C4-2B (cell line): ENCODE measurements around the gene CDC42EP2.

Source experiments
- H3K27ac ChIP-seq: fragments of 450-650 bp; 2 replicates; pipeline ENCODE4 v1.5.1; 2017
- CTCF ChIP-seq: fragments of 450-650 bp; conservative IDR thresholded peaks from 2 replicates; pipeline ENCODE4 v1.5.1; 2017; ENCODE audit warnings: mild to moderate bottlenecking
- ZFX ChIP-seq: fragments of 450-650 bp; IDR thresholded peaks from 2 replicates; pipeline ENCODE4 v1.6.1; 2017

Gene CDC42EP2

GRCh38 chr11:65314501-65315203 is at the start of gene CDC42EP2:
TSS of gene CDC42EP2 (plus strand) at chr11:65314866. CDS start at chr11:65320899, 6,033 bp downstream.
- peak within 1 kb of the TSS; percentile 93 for H3K27ac ChIP-seq
- no peak for TF ChIP-seq CTCF
- TF ChIP-seq ZFX: no peak

- TF ChIP-seq ZFX (no peak), CTCF (peak; percentile 75)
Observed at GRCh38 chr11:65266210-65266609, 48.5 kb upstream of the CDC42EP2 start.

GRCh38 chr11:65274735-65275682 is 39.7 kb upstream of the CDC42EP2 start:
- no peak overlapping the region for H3K27ac ChIP-seq
- TF ChIP-seq CTCF (peak; percentile 91), ZFX (no peak)

More at GRCh38 chr11:65266210-65266609, 48.5 kb upstream of the CDC42EP2 start:
- H3K27ac ChIP-seq: no peak overlapping the region

- no peak overlapping the region for H3K27ac ChIP-seq
- no peak for TF ChIP-seq ZFX
- TF ChIP-seq CTCF: no peak
Observed at GRCh38 chr11:65275906-65276305, 38.8 kb upstream of the CDC42EP2 start.

- no peak for TF ChIP-seq CTCF
- TF ChIP-seq ZFX: no peak
- H3K27ac ChIP-seq: no peak overlapping the region
Observed at GRCh38 chr11:65277631-65278277, 36.9 kb upstream of the CDC42EP2 start.

- no peak overlapping the region for H3K27ac ChIP-seq
- TF ChIP-seq CTCF: no peak
- no peak for TF ChIP-seq ZFX
Observed at GRCh38 chr11:65278356-65278755, 36.3 kb upstream of the CDC42EP2 start.
